PFSK-1 (cell line): Measurements from ENCODE around the gene ATRIP.

ENCODE experiments used
- FOXP2 ChIP-seq: optimal IDR thresholded peaks from 2 replicates; pipeline ENCODE3; 2011; ENCODE audit warnings: borderline replicate concordance, control low read depth, inconsistent platforms; ENCODE audit not compliant: insufficient read depth; ENCODE audit errors: extremely low read length, extremely low read depth
- POLR2AphosphoS5 ChIP-seq: IDR thresholded peaks from 2 replicates; pipeline ENCODE4 v1.6.1; 2012; ENCODE audit warnings: low read depth, mild to moderate bottlenecking, control low read depth, low read length, moderate library complexity
- REST ChIP-seq, 2 experiments: IDR thresholded peaks; 2 replicates each; pipeline versions ENCODE4 v1.6.1 to v1.8.0; 2011 to 2012; ENCODE audit warnings: low read depth in 2 of 2, low read length in 2 of 2, control low read depth in 1 of 2, inconsistent platforms in 1 of 2, mild to moderate bottlenecking in 1 of 2, moderate library complexity in 1 of 2; ENCODE audit not compliant: insufficient read depth in 1 of 2
- SIN3A ChIP-seq: IDR thresholded peaks from 2 replicates; pipeline ENCODE4 v1.6.1; 2012; ENCODE audit warnings: mild to moderate bottlenecking, low read length, moderate library complexity, borderline replicate concordance; ENCODE audit not compliant: insufficient read depth
- TAF1 ChIP-seq: IDR thresholded peaks from 2 replicates; pipeline ENCODE4 v1.6.1; 2012; ENCODE audit warnings: low read length, control low read depth, borderline replicate concordance; ENCODE audit not compliant: insufficient read depth

ATRIP gene

GRCh38 chr3:48435774-48436476 lies 10.6 kb upstream of the ATRIP start:
- TF ChIP-seq TAF1 (no peak), FOXP2 (peak; percentile 24)

- TF ChIP-seq SIN3A (no peak), FOXP2 (no peak), TAF1 (no peak)
Measured at GRCh38 chr3:48436477-48436787, 10.1 kb upstream of the ATRIP start.

DNA sequence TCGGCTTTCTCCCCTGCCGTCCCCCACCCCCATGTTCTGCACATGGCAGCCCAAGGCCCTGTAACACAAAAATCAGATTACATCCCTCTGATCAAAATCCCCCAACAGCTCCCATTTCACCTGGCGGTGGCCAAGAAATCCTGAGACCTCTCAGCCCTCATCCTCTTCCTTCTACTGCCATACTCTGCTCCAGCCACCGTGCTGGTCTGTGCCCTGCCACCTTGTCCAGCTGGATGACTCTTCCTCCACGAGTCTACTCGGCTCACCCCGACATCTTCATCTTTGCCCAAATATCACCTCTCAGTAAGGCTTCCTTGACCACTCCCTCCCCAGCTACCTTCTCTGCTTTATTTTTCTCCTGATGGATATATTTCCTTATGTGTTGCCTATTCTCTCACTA lies 9.7 kb upstream of the ATRIP start:
- TF ChIP-seq FOXP2 (no peak), SIN3A (no peak), REST (IDR thresholded peaks at IDR 0.05; ENCODE audit: insufficient read depth in 1 of 2, low read depth in 2 of 2, low read length in 2 of 2) (no peak), TAF1 (no peak), POLR2AphosphoS5 (no peak)

DNA sequence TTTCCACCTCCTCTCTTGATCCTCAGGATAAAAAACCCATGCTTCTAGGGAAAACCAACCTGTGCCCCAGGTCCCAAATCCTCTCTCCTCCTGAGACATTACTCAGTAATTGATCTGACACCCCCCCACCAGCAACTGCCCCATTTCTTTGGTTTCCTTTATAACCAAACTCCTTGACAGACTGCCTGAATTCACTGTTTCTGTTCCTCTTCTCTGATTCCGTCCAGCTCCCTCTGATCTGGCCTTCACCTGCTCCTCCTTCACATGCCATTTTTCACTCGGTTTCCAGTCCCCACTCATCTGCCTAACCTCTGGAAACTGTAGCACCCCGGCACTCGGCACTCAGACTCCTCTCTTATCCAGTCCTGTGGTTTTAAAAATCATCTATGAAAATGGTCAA lies 8.7 kb upstream of the ATRIP start:
- no peak for TF ChIP-seq TAF1
- TF ChIP-seq FOXP2, result no peak
- no peak for TF ChIP-seq POLR2AphosphoS5
- TF ChIP-seq SIN3A, result no peak
- no peak for TF ChIP-seq REST (IDR thresholded peaks at IDR 0.05; ENCODE audit: insufficient read depth in 1 of 2, low read depth in 2 of 2, low read length in 2 of 2)

- TF ChIP-seq TAF1 (peak; percentile 71; the same call in 1 of the 2 replicates), REST (IDR thresholded peaks at IDR 0.05; ENCODE audit: insufficient read depth in 1 of 2, low read depth in 2 of 2, low read length in 2 of 2) (peak in 1 of 2 experiments; percentile 33; a peak in 1 of 4 replicates), POLR2AphosphoS5 (peak; percentile 73), SIN3A (no peak)
Measured at GRCh38 chr3:48439820-48440589, 6.5 kb upstream of the ATRIP start, which contains the start of the genes CCDC51 and TMA7. Gene CCDC51 (minus strand): TSS chr3:48440119. CDS start chr3:48435128, 4,991 bp downstream. Gene TMA7 (plus strand): TSS chr3:48440257. CDS start chr3:48440297, 40 bp downstream.

DNA sequence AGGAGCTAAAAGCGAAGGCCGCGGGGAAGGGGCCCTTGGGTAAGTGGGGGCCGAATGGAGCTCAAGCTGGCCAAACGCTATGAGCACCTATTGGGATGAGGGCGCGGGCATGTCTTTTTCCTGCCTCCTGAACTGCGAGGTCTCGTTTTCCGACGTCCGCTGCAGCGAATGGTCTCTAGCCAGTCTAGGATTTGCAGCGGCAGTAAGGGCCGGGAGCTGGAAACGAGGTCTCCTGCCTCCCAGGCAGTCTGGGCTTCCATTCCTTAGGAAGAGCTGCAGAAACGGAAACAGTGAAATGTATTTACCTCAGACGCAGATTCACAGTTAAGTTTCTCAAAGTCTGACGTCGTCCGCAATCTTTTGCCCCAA lies 6.0 kb upstream of the ATRIP start:
- TF ChIP-seq TAF1 (no peak), SIN3A (no peak), FOXP2 (no peak), REST (IDR thresholded peaks at IDR 0.05; ENCODE audit: insufficient read depth in 1 of 2, low read depth in 2 of 2, low read length in 2 of 2) (no peak), POLR2AphosphoS5 (no peak)
